ENCODE measurements around the gene OR10P1.
A peak's percentile ranks its signal among the peaks of the same experiment; 100 is the strongest.

Gene OR10P1

DNA sequence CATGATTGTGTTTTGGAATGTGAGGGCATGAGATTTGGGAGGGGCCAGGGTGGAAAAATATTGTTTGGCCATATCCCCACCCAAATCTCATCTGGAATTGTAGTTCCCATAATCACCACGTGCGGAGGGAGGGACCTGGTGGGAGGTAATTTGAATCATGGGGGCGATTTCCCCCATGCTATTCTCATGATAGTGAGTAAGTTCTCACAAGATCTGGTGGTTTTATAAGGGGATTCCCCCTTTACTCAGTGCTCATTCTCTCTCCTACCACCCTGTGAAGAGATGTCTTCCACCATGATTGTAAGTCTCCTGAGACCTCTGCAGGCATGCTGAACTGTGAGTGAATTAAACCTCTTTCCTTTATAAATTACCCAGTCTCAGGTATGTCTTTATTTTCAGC is 15.7 kb downstream of the OR10P1 start:
- no peak for DNase-seq

DNA sequence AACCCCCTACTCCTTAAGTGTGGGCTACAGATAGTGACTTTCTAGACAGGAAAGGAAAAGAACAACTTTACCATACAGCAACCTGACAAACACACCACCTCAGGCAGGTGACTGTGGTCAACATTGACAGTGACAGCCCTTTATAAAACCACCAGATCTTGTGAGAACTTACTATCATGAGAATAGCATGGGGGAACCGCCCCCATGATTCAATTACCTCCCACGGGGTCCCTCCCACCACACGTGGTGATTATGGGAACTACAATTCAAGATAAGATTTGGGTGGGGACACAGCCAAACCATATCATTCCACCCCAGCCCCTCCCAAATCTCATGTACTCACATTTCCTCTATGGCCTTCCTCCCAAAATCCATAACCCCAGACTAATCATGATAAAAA is 16.3 kb downstream of the OR10P1 start:
- DNase-seq, result no peak

DNA sequence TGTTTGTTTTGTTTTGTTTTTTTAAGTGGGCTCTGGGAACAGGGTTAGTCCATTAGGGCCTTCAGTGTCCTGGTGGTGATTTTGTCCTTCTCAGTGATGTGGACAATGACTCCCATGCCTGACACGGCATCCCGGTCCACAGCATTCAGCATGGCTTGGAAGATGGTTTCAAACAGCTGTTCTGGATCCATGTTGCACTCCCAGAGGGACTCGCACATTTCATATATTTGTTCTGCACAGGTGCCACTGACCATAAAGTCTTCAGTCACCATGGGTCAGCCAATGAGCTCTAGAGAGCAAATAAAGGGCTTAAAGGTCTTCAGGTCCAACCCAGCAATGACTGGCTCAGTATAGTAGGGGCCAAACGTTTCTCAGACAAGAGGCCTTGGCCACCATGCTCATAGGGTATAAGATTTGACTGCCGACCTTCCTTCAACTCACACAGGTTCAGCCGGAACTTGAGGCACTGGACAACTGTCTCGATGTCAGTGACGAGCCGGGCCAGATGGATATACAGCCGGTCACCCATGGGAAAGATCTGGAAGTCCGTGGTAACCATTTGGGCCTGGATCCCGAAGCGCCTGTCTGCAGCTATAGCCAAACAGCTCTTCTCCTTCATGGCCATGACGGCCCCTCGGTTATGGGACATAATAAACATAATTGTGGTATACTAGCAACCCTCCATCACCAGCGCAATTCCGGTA is 18.0 kb downstream of the OR10P1 start:
- no peak for DNase-seq

DNA sequence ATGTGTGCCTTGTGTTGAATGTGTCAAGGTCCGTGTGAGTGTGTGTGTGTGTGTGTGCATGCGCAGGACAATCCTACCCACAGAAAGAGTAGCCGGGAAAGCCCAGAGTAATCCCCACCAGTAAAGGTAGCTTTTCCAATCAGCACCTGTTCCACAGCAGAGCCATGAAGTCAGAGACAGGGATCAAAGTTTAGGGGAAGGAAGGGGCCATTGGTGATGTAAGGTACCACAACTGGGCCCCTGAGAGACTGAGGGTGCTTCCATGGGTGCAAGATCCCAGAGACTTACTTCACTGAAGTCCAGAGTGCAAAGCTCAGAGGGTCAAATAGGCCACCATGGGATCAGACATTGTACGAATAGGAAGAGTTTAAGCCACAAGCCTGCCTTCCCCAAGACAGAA is 20.5 kb downstream of the OR10P1 start:
- DNase-seq, result no peak

DNA sequence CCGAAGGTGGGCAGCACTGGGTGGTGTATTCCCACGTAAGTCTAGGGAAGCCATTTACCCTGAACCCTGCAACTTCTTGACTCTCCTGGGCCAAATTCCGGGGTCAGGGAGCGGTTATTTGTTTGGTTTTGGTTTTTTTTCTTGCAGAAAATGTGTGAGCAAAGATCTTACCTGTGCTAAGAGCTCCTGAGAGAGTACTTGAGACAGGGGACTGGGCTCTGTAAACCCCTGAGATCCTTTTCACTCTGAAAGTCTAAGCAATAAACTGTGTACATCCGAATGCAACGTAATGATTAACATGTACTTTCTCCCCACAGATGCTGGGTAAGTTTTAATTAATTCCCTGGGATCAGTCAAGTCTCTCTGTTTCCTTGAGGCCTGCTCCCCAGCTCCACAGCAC is 21.5 kb downstream of the OR10P1 start:
- DNase-seq, result no peak

DNA sequence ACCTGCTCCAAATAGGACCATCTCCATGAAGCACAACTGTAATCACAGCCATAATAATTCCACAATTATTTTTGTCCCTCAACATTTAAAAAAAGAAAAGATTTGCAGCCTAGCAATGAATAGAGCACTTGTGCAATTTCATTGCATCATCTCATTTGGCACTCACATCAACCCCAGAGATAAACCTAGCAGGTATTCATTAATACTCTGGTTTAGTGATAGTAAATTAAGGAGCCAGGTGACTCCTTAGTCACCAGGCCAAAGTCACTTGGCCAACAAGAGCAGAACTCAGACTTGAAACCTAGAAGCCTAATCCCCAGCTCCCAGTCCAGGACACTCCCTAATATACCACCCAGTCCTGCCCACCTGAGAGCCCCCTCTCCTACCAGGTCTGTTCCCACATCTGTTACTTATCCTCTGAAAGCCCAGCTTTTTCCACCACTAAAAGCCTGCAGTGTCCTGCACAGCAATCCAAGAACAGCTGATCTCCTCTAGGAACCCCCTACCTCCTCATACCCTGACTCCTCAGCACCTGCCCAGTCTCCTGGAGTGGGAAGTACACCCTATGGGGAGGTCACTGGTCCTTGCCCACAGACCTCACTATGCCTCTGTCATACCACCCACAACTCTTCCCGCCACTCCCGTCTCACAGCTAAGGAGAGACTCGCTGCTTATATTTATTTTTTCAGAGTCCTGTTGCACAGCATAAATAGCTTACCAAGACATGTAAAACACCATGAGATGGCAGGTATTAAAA is 22.1 kb downstream of the OR10P1 start:
- no peak for DNase-seq

DNA sequence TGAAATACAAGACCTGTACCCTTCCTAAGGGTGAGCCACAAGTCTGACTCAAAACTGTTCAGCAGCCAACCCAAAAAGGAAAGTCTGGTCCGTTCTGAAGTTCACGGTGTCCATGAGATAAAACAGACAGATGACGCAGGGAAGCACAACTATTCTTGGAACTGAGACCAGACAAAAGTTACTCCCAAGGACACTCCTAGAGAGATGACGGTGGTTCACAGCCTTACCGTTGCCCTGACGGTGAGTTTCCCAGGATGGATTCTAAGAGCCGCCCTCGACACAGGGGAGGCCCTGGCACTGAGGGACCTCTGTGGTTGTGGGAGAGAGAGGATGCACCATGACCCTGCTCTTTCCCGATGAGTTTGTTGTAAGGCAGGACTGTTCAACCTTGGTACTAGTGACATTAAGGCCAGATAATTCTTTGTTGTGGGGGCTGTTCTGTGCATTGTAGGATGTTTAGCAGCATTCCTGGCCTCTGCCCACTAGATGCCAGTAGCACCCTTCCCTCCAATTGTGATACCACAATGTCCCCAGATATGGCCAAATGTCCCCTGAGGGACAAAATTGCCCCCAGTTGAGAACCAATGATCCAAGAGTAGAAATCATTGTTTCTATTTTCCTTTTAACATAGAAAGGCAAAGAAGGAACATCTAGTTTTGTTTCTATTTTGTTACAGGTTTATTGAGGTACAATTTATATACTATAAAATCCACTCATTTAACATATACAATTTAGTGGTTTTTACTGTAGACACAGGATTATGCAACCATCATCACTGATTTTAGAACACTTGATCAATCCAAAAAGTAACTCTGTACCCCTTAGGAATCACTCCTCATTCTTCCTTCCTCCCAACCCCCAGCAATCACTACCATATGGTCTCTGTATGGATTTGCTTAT is 23.0 kb downstream of the OR10P1 start:
- DNase-seq, result peak in 1 of 2 experiments; percentile 61

DNA sequence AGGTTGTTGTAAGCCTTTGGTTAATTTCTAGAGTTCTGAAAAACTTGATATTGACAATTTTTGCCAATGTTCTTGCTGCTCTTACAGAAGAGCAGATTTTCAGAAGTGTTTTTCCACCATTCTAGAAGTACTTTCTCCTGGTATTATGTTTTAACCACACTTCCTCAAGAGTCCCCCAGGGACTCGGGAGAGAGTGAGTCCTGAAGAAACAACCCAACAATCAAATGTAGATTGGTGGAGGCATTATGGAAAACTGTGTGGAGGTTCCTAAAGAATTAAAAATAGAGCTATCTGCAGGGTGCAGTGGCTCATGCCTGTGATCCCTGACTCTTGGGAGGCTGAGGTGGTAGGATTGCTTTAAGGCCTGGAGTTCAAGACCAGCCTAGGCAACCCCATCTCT is 26.7 kb downstream of the OR10P1 start:
- DNase-seq, result no peak

DNA sequence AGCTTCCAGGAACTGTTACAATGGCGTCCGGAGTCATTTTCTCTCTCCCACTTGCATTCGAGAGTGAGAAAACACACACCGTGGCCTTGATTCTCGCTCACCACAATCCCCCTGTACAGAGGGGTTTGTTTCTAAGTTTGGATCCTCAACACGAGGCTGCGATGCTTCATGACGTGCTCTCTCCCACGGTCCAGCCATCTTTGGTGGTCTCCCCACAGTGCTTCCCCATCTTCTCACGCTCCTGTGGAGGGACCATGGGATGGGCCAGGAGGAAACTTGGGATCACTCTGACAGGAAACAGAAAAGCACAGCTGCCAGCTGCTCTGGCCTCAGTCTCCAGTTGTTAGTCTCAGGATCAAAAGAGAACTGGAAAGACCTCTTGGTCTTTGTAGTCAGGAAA is 28.1 kb downstream of the OR10P1 start:
- DNase-seq, result no peak

DNA sequence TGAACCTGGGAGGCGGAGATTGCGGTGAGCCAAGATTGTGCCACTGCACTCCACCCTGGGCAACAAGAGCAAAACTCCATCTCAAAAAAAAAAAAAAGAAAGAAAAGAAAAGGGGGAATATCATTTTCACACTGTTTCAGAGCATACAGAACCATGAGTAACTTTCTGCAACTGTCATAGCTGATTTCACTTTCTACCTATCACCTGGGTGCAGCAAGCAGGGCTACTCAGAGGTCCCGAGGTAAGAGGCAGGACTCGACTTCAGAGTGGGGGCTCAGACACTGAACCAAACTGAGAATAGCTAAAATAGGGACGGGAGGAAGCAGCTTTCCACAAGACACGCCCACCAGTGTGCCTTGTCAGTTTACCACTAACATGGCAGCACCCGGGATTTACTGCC is 29.8 kb downstream of the OR10P1 start:
- no peak for DNase-seq

DNA sequence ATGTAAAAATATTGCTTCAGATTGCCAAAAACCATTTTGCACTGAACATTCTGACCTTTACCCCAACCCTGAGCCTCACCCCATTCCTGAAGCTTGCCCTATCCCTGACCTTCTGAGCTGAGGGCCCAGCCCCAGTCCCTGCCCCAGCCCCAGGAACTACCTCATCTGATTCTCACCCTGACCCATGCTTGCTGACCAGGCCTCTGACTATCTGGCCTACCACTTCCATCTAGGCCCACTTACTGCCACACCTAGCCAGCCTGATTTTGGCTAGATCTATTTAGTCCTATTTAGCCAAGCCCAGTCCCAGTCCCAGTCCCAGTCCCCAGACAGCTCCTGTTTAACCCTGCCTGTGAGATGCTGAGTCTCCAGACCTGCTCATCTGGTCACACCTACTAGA is 33.6 kb downstream of the OR10P1 start:
- no peak for DNase-seq

DNA sequence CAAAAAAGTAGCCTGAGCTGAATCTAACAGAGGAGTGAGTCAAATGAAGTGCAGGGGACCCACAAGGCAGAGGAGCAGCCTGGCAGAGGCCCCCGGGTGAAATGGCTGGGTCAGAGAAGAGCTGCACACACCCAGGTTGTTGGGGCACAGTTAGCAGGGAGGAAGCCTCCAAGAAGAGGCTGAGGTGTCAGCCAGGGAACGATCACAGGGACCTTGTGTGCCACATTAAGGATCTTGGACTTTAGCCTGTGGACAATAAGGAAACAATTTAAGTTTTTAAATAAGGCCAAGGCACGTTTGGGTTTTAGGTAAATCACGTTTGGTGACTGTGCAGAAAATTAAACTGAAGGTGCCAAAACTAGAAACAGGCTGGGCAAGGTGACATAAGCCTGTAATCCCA is 35.1 kb downstream of the OR10P1 start:
- no peak for DNase-seq

DNA sequence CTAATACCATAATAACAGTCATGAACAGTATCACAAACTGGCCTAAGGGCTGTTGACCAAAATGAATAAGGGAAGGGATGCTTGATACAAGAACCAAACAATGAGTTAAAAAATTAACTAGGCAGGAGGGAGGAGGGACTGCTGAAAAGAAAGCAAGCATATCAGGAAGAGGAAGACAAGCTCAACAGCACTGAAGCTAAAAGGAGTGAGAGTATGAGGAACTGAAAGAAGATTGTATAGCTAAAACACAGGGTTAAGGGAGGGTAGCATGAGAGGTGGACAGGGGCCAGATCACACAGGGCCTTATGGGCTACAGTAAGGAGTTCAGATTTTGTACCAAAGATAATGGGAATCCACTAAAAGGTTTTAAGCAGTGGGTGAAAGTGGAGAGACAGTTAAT is 36.9 kb downstream of the OR10P1 start:
- DNase-seq, result no peak

DNA sequence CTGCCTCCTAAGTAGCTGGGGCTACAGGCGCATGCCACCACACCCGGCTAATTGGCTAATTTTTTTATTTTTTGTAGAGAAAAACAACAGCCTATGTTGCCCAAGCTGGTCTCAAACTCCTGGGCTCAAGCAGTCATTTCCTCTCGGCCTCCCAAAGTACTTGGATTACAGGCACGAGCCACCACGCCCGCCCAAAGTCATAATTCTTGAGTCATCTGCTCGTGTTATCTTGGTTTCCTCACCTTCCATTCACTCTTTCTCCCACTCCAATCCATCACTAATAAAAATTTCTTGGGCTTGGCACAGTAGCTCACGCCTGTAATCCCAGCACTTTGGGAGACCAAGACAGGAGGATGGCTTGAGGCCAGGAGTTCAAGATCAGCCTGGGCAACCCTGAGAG is 39.0 kb downstream of the OR10P1 start:
- DNase-seq, result no peak

DNA sequence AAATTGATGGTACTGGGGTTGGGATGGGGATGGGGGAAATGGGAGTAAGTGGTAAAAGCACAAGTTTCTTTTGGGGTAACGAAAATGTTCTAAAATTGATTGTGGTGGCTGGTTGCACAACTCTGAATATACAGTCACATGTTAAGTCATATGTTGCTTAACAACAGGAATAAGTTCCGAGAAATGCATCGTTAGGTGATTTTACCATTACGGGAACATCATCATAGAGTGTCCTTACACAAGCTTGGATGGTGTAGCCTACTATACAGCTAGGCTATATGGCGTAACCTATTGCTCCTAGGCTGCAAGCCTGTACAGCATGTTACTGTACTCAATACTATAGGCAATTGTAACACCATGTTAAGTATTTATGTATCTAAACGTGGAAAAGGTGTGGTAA is 40.0 kb downstream of the OR10P1 start:
- no peak for DNase-seq

DNA sequence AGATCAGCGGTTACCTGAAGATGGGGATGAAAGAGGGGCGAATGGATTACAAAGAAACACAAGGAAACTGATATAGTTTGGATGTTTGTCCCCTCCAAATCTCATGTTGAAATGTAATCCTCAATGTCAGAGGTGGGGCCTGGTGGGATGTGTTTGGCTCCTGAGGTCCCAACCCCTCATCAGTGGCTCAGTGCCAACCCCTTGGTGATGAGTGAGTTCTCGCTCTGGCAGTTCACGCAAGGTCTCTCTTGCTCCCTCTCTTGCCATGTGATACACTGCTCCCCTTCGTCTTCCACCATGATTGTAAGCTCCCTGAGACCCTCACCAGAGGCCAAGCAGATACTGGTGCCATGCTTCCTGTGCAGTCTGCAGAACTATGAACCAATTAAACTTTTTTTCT is 43.0 kb downstream of the OR10P1 start:
- no peak for DNase-seq

DNA sequence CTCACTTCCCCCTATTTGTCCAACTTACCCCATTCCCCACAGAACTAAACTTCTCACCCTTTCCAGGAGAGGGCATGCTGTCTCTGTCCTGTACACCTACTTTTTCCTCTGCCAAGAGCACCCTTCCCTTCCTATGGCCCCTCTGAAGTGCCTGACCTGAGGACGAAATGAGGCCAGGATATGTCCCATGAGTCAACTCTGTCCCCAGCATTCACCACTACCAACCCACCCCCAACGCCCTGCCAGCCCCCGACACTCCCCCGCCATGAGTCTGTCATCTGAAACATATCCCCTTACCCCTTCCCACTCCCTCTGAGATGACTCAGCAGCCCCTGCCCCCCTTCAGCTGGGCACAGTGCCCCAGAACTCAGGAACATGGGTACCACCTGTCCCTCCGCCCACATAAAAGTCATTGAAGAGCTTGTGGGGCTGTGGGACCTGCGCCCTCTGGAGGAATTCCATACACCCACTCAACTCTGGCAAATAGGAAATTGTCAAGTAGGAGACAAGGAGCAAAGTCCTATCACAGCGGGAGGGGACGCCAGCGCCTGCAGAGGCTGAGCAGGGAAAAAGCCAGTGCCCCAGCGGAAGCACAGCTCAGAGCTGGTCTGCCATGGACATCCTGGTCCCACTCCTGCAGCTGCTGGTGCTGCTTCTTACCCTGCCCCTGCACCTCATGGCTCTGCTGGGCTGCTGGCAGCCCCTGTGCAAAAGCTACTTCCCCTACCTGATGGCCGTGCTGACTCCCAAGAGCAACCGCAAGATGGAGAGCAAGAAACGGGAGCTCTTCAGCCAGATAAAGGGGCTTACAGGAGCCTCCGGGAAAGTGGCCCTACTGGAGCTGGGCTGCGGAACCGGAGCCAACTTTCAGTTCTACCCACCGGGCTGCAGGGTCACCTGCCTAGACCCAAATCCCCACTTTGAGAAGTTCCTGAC is 44.7 kb downstream of the OR10P1 start:
- peak; percentile 50 to 61 for DNase-seq

DNA sequence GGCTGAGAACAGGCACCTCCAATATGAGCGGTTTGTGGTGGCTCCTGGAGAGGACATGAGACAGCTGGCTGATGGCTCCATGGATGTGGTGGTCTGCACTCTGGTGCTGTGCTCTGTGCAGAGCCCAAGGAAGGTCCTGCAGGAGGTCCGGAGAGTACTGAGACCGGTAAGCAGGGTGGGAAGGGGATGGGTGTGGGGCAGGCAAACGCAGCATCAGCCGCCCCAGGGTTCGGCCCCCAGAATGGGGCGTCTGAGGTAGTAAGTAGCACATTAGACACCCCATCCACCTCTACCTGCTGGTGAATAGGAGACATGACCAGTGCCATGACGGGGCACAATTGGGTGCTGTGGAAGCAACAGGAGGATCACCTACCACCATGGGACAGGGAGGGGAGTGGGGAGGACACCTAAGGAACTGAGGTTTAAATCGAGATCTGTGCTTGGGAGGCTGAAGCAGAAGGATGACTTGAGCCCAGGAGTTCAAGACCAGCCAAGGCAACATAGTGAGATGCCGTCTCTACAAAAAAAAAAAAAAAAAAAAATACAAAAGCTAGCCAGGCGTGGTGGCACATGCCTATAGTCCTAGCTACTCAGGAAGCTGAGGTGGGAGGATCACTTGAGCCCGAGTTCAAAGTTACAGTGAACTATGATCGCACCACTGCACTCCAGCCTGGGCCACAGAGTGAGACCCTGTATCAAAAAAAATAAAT is 45.5 kb downstream of the OR10P1 start:
- no peak for DNase-seq

DNA sequence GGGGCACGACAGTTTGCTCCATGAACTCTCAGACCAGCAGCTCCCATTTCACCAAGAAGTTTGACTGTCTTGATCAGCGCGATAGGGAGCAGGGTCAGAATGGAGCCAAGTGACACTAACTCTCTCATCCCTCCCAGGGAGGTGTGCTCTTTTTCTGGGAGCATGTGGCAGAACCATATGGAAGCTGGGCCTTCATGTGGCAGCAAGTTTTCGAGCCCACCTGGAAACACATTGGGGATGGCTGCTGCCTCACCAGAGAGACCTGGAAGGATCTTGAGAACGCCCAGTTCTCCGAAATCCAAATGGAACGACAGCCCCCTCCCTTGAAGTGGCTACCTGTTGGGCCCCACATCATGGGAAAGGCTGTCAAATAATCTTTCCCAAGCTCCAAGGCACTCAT is 47.0 kb downstream of the OR10P1 start:
- DNase-seq, result no peak

DNA sequence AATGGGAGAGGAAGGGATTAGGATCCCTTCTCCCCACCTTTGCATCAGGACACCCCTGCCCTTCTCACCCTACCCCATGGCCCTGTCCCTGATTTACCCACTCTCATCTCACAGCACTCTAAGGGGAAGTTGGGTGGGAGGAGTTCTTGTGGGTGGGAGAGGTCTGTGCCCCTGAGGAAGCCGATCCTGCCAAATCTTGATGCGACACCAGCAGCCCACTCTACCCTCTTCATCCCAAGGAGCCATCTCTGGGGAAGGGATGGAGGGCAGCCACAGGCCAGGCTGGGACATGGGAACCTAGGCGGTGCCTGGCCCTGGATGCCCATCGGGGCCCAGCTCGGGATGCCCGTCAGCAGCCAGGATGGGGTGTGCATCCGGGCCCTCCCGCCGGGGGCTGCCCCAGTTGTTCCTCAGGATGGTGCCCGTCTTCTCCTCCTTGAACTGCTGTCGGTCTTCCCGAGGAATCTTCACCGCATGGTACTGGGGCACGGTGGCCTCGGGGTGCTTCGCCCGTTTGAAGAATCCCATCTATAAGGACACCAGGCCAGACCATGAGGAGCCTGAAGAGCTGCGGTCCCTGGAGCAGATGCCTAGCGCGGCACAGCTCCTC is 48.2 kb downstream of the OR10P1 start:
- no peak for DNase-seq

DNA sequence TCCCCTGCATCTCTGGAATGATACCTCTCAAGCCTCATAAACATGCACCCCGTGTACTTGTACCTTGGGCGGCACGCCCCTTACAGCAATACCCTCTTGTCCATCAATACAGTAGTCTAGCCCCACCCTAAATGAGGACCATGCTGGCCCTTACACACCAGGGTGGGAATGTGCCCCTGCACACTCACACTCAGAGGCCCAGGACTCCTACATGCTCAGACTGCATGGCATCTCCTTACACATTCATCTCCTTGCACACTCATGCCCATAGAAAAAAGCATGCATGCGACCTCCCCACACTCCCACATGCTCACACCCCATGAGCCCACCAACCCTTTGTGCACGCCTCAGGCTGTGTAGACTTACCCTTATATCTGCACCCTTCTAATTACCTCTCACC is 49.0 kb downstream of the OR10P1 start:
- no peak for DNase-seq
